DMS 273 treated with DMSO at 0.1 percent for 48 hours (cell line): ENCODE data around the gene FAU.
"Not testable (repeated sequence)": the region's sequence is repeated elsewhere in the genome, so short reads cannot be mapped to it uniquely, and the experiment has no call there.

Experiments used
- DNase-seq: peaks from one replicate; lab custom pipeline; 2025; lab: John Stamatoyannopoulos, UW

FAU gene

GRCh38 chr11:65121865-65122696 is at the start of gene FAU, which contains the start of gene MRPL49:
Gene FAU (minus strand): TSS chr11:65122134. CDS start chr11:65121813, 321 bp downstream.
Gene MRPL49 (plus strand): TSS chr11:65122321. CDS start chr11:65122347, 26 bp downstream.
- peak; percentile 93 for DNase-seq

GRCh38 chr11:65170058-65170534 is 48.2 kb upstream of the FAU start, which contains the start of gene SPDYC:
Gene SPDYC (plus strand): TSS chr11:65170233. CDS start chr11:65171358, 1,125 bp downstream.
- DNase-seq: no peak

GRCh38 chr11:65169164-65169641 is 47.3 kb upstream of the FAU start:
- DNase-seq: no peak

- no peak for DNase-seq
Measured at GRCh38 chr11:65167656-65168055, 45.7 kb upstream of the FAU start.

GRCh38 chr11:65166893-65167292 is 45.0 kb upstream of the FAU start:
- DNase-seq: no peak

GRCh38 chr11:65165410-65166317 is 43.7 kb upstream of the FAU start:
- no peak for DNase-seq

GRCh38 chr11:65163684-65164083 is 41.8 kb upstream of the FAU start:
- no peak for DNase-seq

- DNase-seq: no peak
Measured at GRCh38 chr11:65160643-65161042, 38.7 kb upstream of the FAU start.

GRCh38 chr11:65159012-65159411 is 37.1 kb upstream of the FAU start:
- no peak for DNase-seq

GRCh38 chr11:65157336-65157735 is 35.4 kb upstream of the FAU start:
- no peak for DNase-seq

- no peak for DNase-seq
Measured at GRCh38 chr11:65156926-65157325, 35.0 kb upstream of the FAU start.

- DNase-seq: no peak
Measured at GRCh38 chr11:65156256-65156655, 34.3 kb upstream of the FAU start.

- no peak for DNase-seq
Measured at GRCh38 chr11:65152122-65152521, 30.2 kb upstream of the FAU start.

GRCh38 chr11:65151331-65151899 is 29.5 kb upstream of the FAU start:
- no peak for DNase-seq

- no peak for DNase-seq
Measured at GRCh38 chr11:65150509-65151299, 28.8 kb upstream of the FAU start.

- DNase-seq: not testable (repeated sequence)
Measured at GRCh38 chr11:65150131-65150508, 28.2 kb upstream of the FAU start.

GRCh38 chr11:65148657-65149056 is 26.7 kb upstream of the FAU start:
- no peak for DNase-seq

- DNase-seq: no peak
Measured at GRCh38 chr11:65147352-65148075, 25.6 kb upstream of the FAU start.

- DNase-seq: no peak
Measured at GRCh38 chr11:65141896-65142494, 20.1 kb upstream of the FAU start.

- no peak for DNase-seq
Measured at GRCh38 chr11:65136515-65137096, 14.7 kb upstream of the FAU start.
